B cell (primary cell): Measurements from ENCODE around the gene SPINK5. TPM values are rescaled to one million over a fixed set of nuclear protein-coding genes. Genes with fewer than 3 reads are reported as not detected.

Experiments used
- ATAC-seq: fragments of 200-7000 bp; cut with Tn5 transposase; one replicate; pipeline ENCODE4 v1.10.0; 2021; ENCODE audit warnings: low read depth, mild to moderate bottlenecking, moderate number of reproducible peaks, moderate library complexity
- CTCF ChIA-PET: fragments of 350-600 bp; sonication (Branson Sonifier 250); formaldehyde crosslinking; loops from one replicate; lab custom pipeline; 2021; ENCODE audit warnings: antibody characterized with exemption, inconsistent platforms; lab: Charles Lee
- POLR2A ChIA-PET: fragments of 350-600 bp; sonication (Branson Sonifier 250); formaldehyde crosslinking; loops from one replicate; lab custom pipeline; 2021; ENCODE audit warnings: antibody characterized with exemption; lab: Charles Lee
- DNase-seq: peaks from one replicate; pipeline ENCODE4 v3.0.0; 2013
- H2AFZ ChIP-seq: 2 replicates; pipeline ENCODE4 v1.6.1; 2012; ENCODE audit warnings: mild to moderate bottlenecking, low read depth, low read length; ENCODE audit not compliant: insufficient read depth, poor library complexity, severe bottlenecking
- H3K27ac ChIP-seq, 2 donors: 1 replicate in 1 of 2; 2 replicates in 1 of 2; pipeline ENCODE4 v1.5.1; 2012 to 2013; ENCODE audit warnings: low read length in 2 of 2, mild to moderate bottlenecking in 2 of 2, moderate library complexity in 1 of 2
- H3K27me3 ChIP-seq, 4 experiments: fragments of 200-600 bp in 1 of 4; sonication (generic) in 1 of 4; replicated peaks in 1 of 4; 1 replicate in 2 of 4; 2 replicates in 2 of 4; pipeline versions ENCODE4 v1.6.1 to v1.7.0; 2013 to 2016; ENCODE audit warnings: low read length in 3 of 4, mild to moderate bottlenecking in 2 of 4, mixed read lengths in 1 of 4, moderate library complexity in 1 of 4; ENCODE audit not compliant: insufficient read depth in 4 of 4, control insufficient read depth in 3 of 4; ENCODE audit errors: control extremely low read depth in 1 of 4
- H3K36me3 ChIP-seq, 2 experiments: replicated peaks in 1 of 2; 1 replicate in 1 of 2; 2 replicates in 1 of 2; pipeline versions ENCODE4 v1.6.1 to v1.7.1; 2013; ENCODE audit warnings: low read length in 1 of 2; ENCODE audit not compliant: insufficient read depth in 2 of 2, control insufficient read depth in 1 of 2; ENCODE audit errors: control extremely low read depth in 1 of 2, extremely low read depth in 1 of 2
- H3K4me1 ChIP-seq, 2 donors: fragments of 200-600 bp in 1 of 2; sonication (generic) in 1 of 2; 1 replicate in 1 of 2; 2 replicates in 1 of 2; pipeline versions ENCODE4 v1.5.1 to v1.6.1; 2013 to 2017; ENCODE audit warnings: low read length in 2 of 2; ENCODE audit not compliant: control insufficient read depth in 2 of 2, insufficient read depth in 2 of 2
- H3K4me2 ChIP-seq: replicated peaks from 2 replicates; pipeline ENCODE3; 2012; ENCODE audit warnings: mild to moderate bottlenecking, low read depth, low read length; ENCODE audit not compliant: poor library complexity, severe bottlenecking
- H3K4me3 ChIP-seq, 5 experiments: fragments of 200-600 bp in 1 of 5; sonication (generic) in 1 of 5; 1 replicate in 3 of 5; 2 replicates in 2 of 5; pipeline versions ENCODE4 v1.5.1 to v1.7.0; 2011 to 2016; ENCODE audit warnings: low read length in 4 of 5, mild to moderate bottlenecking in 4 of 5, low read depth in 2 of 5, control low read depth in 1 of 5, moderate library complexity in 1 of 5; ENCODE audit not compliant: insufficient read depth in 1 of 5; ENCODE audit errors: control extremely low read depth in 1 of 5, extremely low read depth in 1 of 5
- H3K79me2 ChIP-seq: fragments of 200-600 bp; sonication (generic); one replicate; pipeline ENCODE4 v1.6.0; 2016; ENCODE audit warnings: low read length; ENCODE audit not compliant: control insufficient read depth, insufficient read depth
- H3K9ac ChIP-seq: fragments of 200-600 bp; sonication (generic); 2 replicates; pipeline ENCODE4 v1.6.1; 2017; ENCODE audit warnings: mild to moderate bottlenecking, low read length, moderate library complexity
- H3K9me3 ChIP-seq, 3 donors: one replicate each; pipeline versions ENCODE4 v1.6.1 to v1.7.1; 2013; ENCODE audit warnings: low read length in 2 of 3; ENCODE audit not compliant: control insufficient read depth in 2 of 3, insufficient read depth in 1 of 3; ENCODE audit errors: control extremely low read depth in 1 of 3
- H4K20me1 ChIP-seq: 2 replicates; pipeline ENCODE4 v1.6.0; 2012; ENCODE audit warnings: mild to moderate bottlenecking, low read length; ENCODE audit not compliant: insufficient read depth, control insufficient read depth, poor library complexity, severe bottlenecking
- H3K27ac Mint-ChIP-seq: one replicate; pipeline ENCODE4 v1.8.0; 2021; ENCODE audit warnings: mixed read lengths
- H3K27me3 Mint-ChIP-seq: one replicate; pipeline ENCODE4 v1.8.0; 2021; ENCODE audit warnings: mixed read lengths
- H3K4me1 Mint-ChIP-seq: one replicate; pipeline ENCODE4 v1.8.0; 2021; ENCODE audit warnings: mixed read lengths
- H3K4me3 Mint-ChIP-seq: one replicate; pipeline ENCODE4 v1.8.0; 2021; ENCODE audit warnings: mixed read lengths
- H3K9me3 Mint-ChIP-seq: one replicate; pipeline ENCODE4 v1.8.0; 2022; ENCODE audit warnings: mixed read lengths; ENCODE audit not compliant: insufficient read depth
- CTCF ChIP-seq: fragments of 200-600 bp; IDR thresholded peaks from one replicate; pipeline ENCODE4 v1.8.0; 2022; ENCODE audit warnings: antibody characterized with exemption, mild to moderate bottlenecking
- EZH2 ChIP-seq: IDR thresholded peaks from 2 replicates; pipeline ENCODE4 v1.6.1; 2012; ENCODE audit warnings: borderline replicate concordance, low read depth, mild to moderate bottlenecking, moderate library complexity, low read length; ENCODE audit not compliant: insufficient read depth, poor library complexity, severe bottlenecking
- WGBS: methylation state at CpG from one replicate; pipeline ENCODE4 v1.1.5; 2013; ENCODE audit warnings: missing lambda C conversion rate; ENCODE audit not compliant: insufficient coverage; 5-methylcytosine and 5-hydroxymethylcytosine counted together
- intact Hi-C: fragments of 100-400 bp; cut with micrococcal nuclease; formaldehyde crosslinking; loops from one replicate; pipeline ENCODE4 v1.10.0; 2022
- polyA plus RNA-seq: library from polyadenylated mRNA; depleted of rRNA; stranded (reverse); fragments of >200 nt; gene quantifications from 2 replicates; pipeline ENCODE4 v1.2.3, GENCODE V29; 2012
- total RNA-seq, 2 donors: library from RNA; stranded (reverse); fragments of 120-200 nt in 1 of 2; gene quantifications; 1 replicate in 1 of 2; 2 replicates in 1 of 2; pipeline versions ENCODE4 v1.2.3 to v1.2.4, GENCODE V29; 2013 to 2022

Gene SPINK5
- total and polyA plus RNA-seq, 2 donors (not counting 1 experiment from before 2014, with no cell fraction given): not detected

DNA sequence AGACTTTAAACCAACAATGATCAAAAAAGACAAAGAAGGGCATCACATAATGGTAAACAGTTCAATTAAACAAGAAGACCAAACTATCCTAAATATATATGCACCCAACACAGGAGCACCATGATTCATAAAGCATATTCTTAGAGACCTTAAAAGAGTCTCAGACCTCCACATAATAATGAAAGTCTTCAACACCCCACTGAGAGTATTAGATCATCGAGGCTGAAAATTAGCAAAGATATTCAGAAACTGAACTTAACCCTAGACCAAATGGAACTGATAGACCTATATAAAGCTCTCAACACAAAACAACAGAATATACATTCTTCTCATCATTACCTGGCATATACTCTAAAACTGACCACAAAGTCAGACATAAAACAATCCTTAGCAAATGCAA, 92.8 kb downstream of the SPINK5 start:
- Histone ChIP-seq H4K20me1 (no peaks in the 10 kb centered on the region), H3K27ac (no peak overlapping the region), H3K27me3 (no peaks in the 10 kb centered on the region), H3K4me1 (no peaks in the 10 kb centered on the region), H3K4me3 (no peak overlapping the region), H3K79me2 (no peaks in the 10 kb centered on the region), H3K36me3 (no peaks in the 10 kb centered on the region), H2AFZ (no peak overlapping the region), H3K9ac (no peak overlapping the region), H3K4me2 (no peak overlapping the region), H3K9me3 (no peaks in the 10 kb centered on the region)
- intact Hi-C loops: no loop called here
- ATAC-seq (no peak), DNase-seq (no peak)
- Mint-ChIP-seq H3K4me1 (no peaks in the 10 kb centered on the region), H3K27ac (no peak overlapping the region), H3K27me3 (peaks cover 3% of the 10 kb centered on the region), H3K9me3 (peaks cover 5% of the 10 kb centered on the region), H3K4me3 (no peak overlapping the region)
- no peak for TF ChIP-seq EZH2
- no peak for TF ChIP-seq CTCF
- 89% methylated on average over 1 of the region's 1 CpG for WGBS
- POLR2A ChIA-PET: no interaction called here
- CTCF ChIA-PET: no interaction called here

DNA sequence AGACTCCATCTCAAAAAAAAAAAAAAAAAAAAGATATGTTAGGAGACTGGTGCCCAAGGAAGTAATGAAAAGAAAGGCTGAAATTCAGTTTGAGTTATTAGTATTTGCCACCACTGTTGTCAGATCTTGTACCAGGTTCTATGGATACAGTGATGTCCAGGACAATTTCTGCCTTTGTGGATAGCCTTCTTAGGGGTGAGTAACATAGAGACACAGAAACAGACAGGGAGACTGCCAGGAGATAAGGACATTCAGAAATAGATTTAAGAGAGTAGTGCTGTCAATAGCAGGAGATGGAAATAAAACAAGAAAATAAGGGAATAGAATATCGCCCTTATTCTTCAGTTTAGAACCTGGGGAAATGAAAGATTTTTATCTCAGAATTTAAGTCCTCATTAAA, 98.3 kb downstream of the SPINK5 start:
- intact Hi-C loops: no loop called here
- Histone ChIP-seq H3K9ac (no peak overlapping the region), H3K27me3 (no peaks in the 10 kb centered on the region), H4K20me1 (no peaks in the 10 kb centered on the region), H3K27ac (no peak overlapping the region), H3K4me3 (no peak overlapping the region), H3K4me1 (no peaks in the 10 kb centered on the region), H2AFZ (no peak overlapping the region), H3K9me3 (no peaks in the 10 kb centered on the region), H3K36me3 (no peaks in the 10 kb centered on the region), H3K4me2 (no peak overlapping the region), H3K79me2 (no peaks in the 10 kb centered on the region)
- TF ChIP-seq CTCF (no peak), EZH2 (no peak)
- Mint-ChIP-seq H3K27ac (no peak overlapping the region), H3K9me3 (peaks cover 2% of the 10 kb centered on the region), H3K4me1 (no peaks in the 10 kb centered on the region), H3K27me3 (peaks cover 3% of the 10 kb centered on the region), H3K4me3 (no peak overlapping the region)
- ATAC-seq: no peak
- POLR2A ChIA-PET: no interaction called here
- DNase-seq: no peak
- CTCF ChIA-PET: no interaction called here
- no CpG with 5 or more reads among the region's 1 CpG for WGBS
